ENCODE results near the gene TM2D3.
"Not testable (repeated sequence)": the region's sequence is repeated elsewhere in the genome, so short reads cannot be mapped to it uniquely, and the experiment has no call there.

TM2D3 gene

GRCh38 chr15:101657171-101657570 lies 5.0 kb upstream of the TM2D3 start:
- DNase-seq (ENCODE audit: low read depth), result no peak

- DNase-seq (ENCODE audit: low read depth), result not testable (repeated sequence)
Observed at GRCh38 chr15:101654624-101655337, 2.6 kb upstream of the TM2D3 start.

GRCh38 chr15:101654171-101654570 lies 2.0 kb upstream of the TM2D3 start:
- DNase-seq (ENCODE audit: low read depth), result no peak

- no peak for DNase-seq (ENCODE audit: low read depth)
Observed at GRCh38 chr15:101652786-101653430, 727 bp upstream of the TM2D3 start.

- DNase-seq (ENCODE audit: low read depth), result no peak
Observed at GRCh38 chr15:101651554-101652097, 555 bp downstream of the TM2D3 start.

GRCh38 chr15:101650145-101650544 lies 2.0 kb downstream of the TM2D3 start:
- no peak for DNase-seq (ENCODE audit: low read depth)

- no peak for DNase-seq (ENCODE audit: low read depth)
Observed at GRCh38 chr15:101648356-101648755, 3.8 kb downstream of the TM2D3 start.

- no peak for DNase-seq (ENCODE audit: low read depth)
Observed at GRCh38 chr15:101647251-101647650, 4.9 kb downstream of the TM2D3 start.

GRCh38 chr15:101646672-101647071 lies 5.5 kb downstream of the TM2D3 start:
- DNase-seq (ENCODE audit: low read depth), result no peak

GRCh38 chr15:101642361-101642760 lies 9.8 kb downstream of the TM2D3 start:
- DNase-seq (ENCODE audit: low read depth), result no peak

- no peak for DNase-seq (ENCODE audit: low read depth)
Observed at GRCh38 chr15:101641894-101642293, 10.3 kb downstream of the TM2D3 start.

- peak; percentile 51 for DNase-seq (ENCODE audit: low read depth)
Observed at GRCh38 chr15:101641129-101641764, 10.9 kb downstream of the TM2D3 start.

- no peak for DNase-seq (ENCODE audit: low read depth)
Observed at GRCh38 chr15:101639667-101640066, 12.5 kb downstream of the TM2D3 start.

- no peak for DNase-seq (ENCODE audit: low read depth)
Observed at GRCh38 chr15:101637919-101638318, 14.3 kb downstream of the TM2D3 start.

- no peak for DNase-seq (ENCODE audit: low read depth)
Observed at GRCh38 chr15:101637516-101637915, 14.7 kb downstream of the TM2D3 start.

GRCh38 chr15:101637038-101637437 lies 15.1 kb downstream of the TM2D3 start:
- DNase-seq (ENCODE audit: low read depth), result no peak

GRCh38 chr15:101635944-101636727 lies 16.0 kb downstream of the TM2D3 start:
- DNase-seq (ENCODE audit: low read depth), result no peak

GRCh38 chr15:101633356-101633755 lies 18.8 kb downstream of the TM2D3 start:
- no peak for DNase-seq (ENCODE audit: low read depth)

GRCh38 chr15:101626729-101627128 lies 25.5 kb downstream of the TM2D3 start:
- not testable (repeated sequence) for DNase-seq (ENCODE audit: low read depth)

- DNase-seq (ENCODE audit: low read depth), result no peak
Observed at GRCh38 chr15:101625980-101626379, 26.2 kb downstream of the TM2D3 start.

- DNase-seq (ENCODE audit: low read depth), result no peak
Observed at GRCh38 chr15:101625184-101625583, 27.0 kb downstream of the TM2D3 start.
